CD14-positive monocyte (primary cell): Measurements from ENCODE around the gene HPS1. TPM values are rescaled to one million over a fixed set of nuclear protein-coding genes. Genes with fewer than 3 reads are reported as not detected.

Experiments
- DNase-seq, 3 donors: peaks; one replicate each; pipeline ENCODE4 v3.0.0-alpha.2; 2011 to 2022
- H2AFZ ChIP-seq: 2 replicates; pipeline ENCODE4 v1.6.0; 2012; ENCODE audit warnings: mild to moderate bottlenecking, low read depth, low read length, inconsistent platforms; ENCODE audit not compliant: insufficient read depth, poor library complexity, severe bottlenecking
- H3K27ac ChIP-seq, 2 donors: 1 replicate in 1 of 2; 2 replicates in 1 of 2; pipeline ENCODE4 v1.5.1; 2012 to 2013; ENCODE audit warnings: low read length in 2 of 2, control low read depth in 1 of 2, inconsistent platforms in 1 of 2, low read depth in 1 of 2, mild to moderate bottlenecking in 1 of 2
- H3K27me3 ChIP-seq, 2 donors: one replicate each; pipeline versions ENCODE4 v1.6.0 to v1.6.1; 2011 to 2013; ENCODE audit warnings: low read length in 2 of 2; ENCODE audit not compliant: control insufficient read depth in 2 of 2, insufficient read depth in 2 of 2
- H3K36me3 ChIP-seq, 2 donors: replicated peaks in 1 of 2; 1 replicate in 1 of 2; 2 replicates in 1 of 2; pipeline versions ENCODE4 v1.5.1 to v1.6.1; 2012 to 2013; ENCODE audit warnings: low read length in 2 of 2, control low read depth in 1 of 2, inconsistent platforms in 1 of 2, mild to moderate bottlenecking in 1 of 2; ENCODE audit not compliant: insufficient read depth in 2 of 2, control insufficient read depth in 1 of 2
- H3K4me1 ChIP-seq, 2 donors: 1 replicate in 1 of 2; 2 replicates in 1 of 2; pipeline versions ENCODE4 v1.5.1 to v1.6.1; 2012 to 2013; ENCODE audit warnings: low read length in 2 of 2, control low read depth in 1 of 2, inconsistent platforms in 1 of 2, mild to moderate bottlenecking in 1 of 2, moderate library complexity in 1 of 2; ENCODE audit not compliant: insufficient read depth in 2 of 2, control insufficient read depth in 1 of 2
- H3K4me2 ChIP-seq: replicated peaks from 2 replicates; pipeline ENCODE3; 2012; ENCODE audit warnings: low read length, moderate library complexity, mild to moderate bottlenecking; ENCODE audit not compliant: poor library complexity, severe bottlenecking; ENCODE audit errors: extremely low read depth
- H3K4me3 ChIP-seq, 3 experiments: fragments of 200-600 bp in 1 of 3; sonication (generic) in 1 of 3; replicated peaks in 1 of 3; 1 replicate in 2 of 3; 2 replicates in 1 of 3; pipeline ENCODE4 v1.5.1; 2011 to 2013; ENCODE audit warnings: low read length in 3 of 3, mild to moderate bottlenecking in 3 of 3, control low read depth in 2 of 3, low read depth in 2 of 3, inconsistent platforms in 1 of 3, moderate library complexity in 1 of 3
- H3K79me2 ChIP-seq: 2 replicates; pipeline ENCODE4 v1.6.0; 2012; ENCODE audit warnings: mild to moderate bottlenecking, control low read depth, inconsistent platforms, low read length, moderate library complexity; ENCODE audit not compliant: insufficient read depth
- H3K9ac ChIP-seq: 2 replicates; pipeline ENCODE4 v1.6.0; 2017; ENCODE audit warnings: low read length, mild to moderate bottlenecking; ENCODE audit not compliant: insufficient read depth, poor library complexity, severe bottlenecking
- H3K9me3 ChIP-seq, 2 donors: replicated peaks in 1 of 2; 1 replicate in 1 of 2; 2 replicates in 1 of 2; pipeline versions ENCODE4 v1.5.1 to v1.6.1; 2012 to 2013; ENCODE audit warnings: low read length in 2 of 2, control low read depth in 1 of 2; ENCODE audit not compliant: control insufficient read depth in 1 of 2, insufficient read depth in 1 of 2
- H4K20me1 ChIP-seq: 2 replicates; pipeline ENCODE4 v1.6.0; 2012; ENCODE audit warnings: mild to moderate bottlenecking, low read length, control low read depth, moderate library complexity; ENCODE audit not compliant: insufficient read depth
- H3K27ac Mint-ChIP-seq, 7 donors: one replicate each; pipeline ENCODE4 v1.8.0; 2020; ENCODE audit warnings: mild to moderate bottlenecking in 7 of 7, mixed read lengths in 7 of 7, moderate library complexity in 6 of 7, inconsistent platforms in 2 of 7
- H3K27me3 Mint-ChIP-seq, 3 donors: one replicate each; pipeline ENCODE4 v1.8.0; 2021 to 2022; ENCODE audit warnings: low read depth in 3 of 3, mild to moderate bottlenecking in 3 of 3, mixed read lengths in 3 of 3, moderate library complexity in 3 of 3, inconsistent platforms in 1 of 3
- H3K36me3 Mint-ChIP-seq, 2 donors: one replicate each; pipeline ENCODE4 v1.8.0; 2020; ENCODE audit warnings: mixed read lengths in 2 of 2, inconsistent platforms in 1 of 2, mild to moderate bottlenecking in 1 of 2
- H3K4me1 Mint-ChIP-seq: one replicate; pipeline ENCODE4 v1.8.0; 2020; ENCODE audit warnings: mild to moderate bottlenecking, mixed read lengths
- H3K4me3 Mint-ChIP-seq, 2 donors: one replicate each; pipeline ENCODE4 v1.8.0; 2020; ENCODE audit warnings: mild to moderate bottlenecking in 2 of 2, mixed read lengths in 2 of 2, moderate library complexity in 1 of 2
- H3K9me3 Mint-ChIP-seq, 7 donors: one replicate each; pipeline ENCODE4 v1.8.0; 2020 to 2022; ENCODE audit warnings: mixed read lengths in 7 of 7, mild to moderate bottlenecking in 6 of 7, moderate library complexity in 6 of 7, inconsistent platforms in 2 of 7
- WGBS: methylation state at CpG from one replicate; pipeline ENCODE4 v1.1.5; 2013; ENCODE audit warnings: missing lambda C conversion rate; ENCODE audit not compliant: insufficient coverage; 5-methylcytosine and 5-hydroxymethylcytosine counted together
- intact Hi-C, 2 donors: fragments of 100-400 bp; cut with micrococcal nuclease; formaldehyde crosslinking; loops; one replicate each; pipeline versions ENCODE4 v1.15.0 to v1.15.1; 2023
- polyA plus RNA-seq, 3 donors: library from polyadenylated mRNA; depleted of rRNA in 1 of 3; unstranded in 2 of 3; stranded (reverse) in 1 of 3; fragments of 300-500 nt in 2 of 3; fragments of >200 nt in 1 of 3; fragmentation: Illumina TruSeq in 2 of 3; gene quantifications; 1 replicate in 2 of 3; 2 replicates in 1 of 3; pipeline ENCODE4 v1.2.3, GENCODE V29; 2012 to 2021
- TF ChIP-seq, protein P1 (sequence below): fragments of 200-600 bp; IDR thresholded peaks from one replicate; pipeline ENCODE4 v1.8.0; 2022; ENCODE audit warnings: antibody characterized with exemption, mild to moderate bottlenecking

The HPS1 gene
- polyA plus RNA-seq, 3 donors, result 73.0 to 135 (median 85.2) TPM

DNA sequence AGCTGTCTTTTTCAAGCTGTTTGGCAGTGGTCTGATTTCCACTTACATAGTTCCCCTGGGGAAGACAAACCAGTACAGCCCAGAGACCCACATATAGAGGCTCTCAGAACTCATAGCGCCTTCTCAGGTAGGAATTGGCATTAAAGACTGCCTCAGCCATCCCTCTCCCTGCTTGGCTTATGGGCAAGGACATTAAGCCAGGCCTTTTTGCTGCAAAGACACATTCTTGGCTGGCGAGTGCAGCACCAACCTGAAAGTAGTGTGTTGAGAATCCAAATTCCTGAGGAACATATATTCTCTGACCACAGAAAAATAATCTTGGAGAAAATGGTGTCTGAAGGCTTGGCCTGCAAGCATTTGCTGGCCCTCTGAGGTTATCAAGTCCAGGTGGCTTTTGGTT lies 39.2 kb upstream of the HPS1 start:
- Mint-ChIP-seq H3K27me3 (peaks cover 1 to 4% (median 2%) of the 10 kb centered on the region in 3 donors), H3K27ac (no peak overlapping the region), H3K4me1 (peaks cover 3% of the 10 kb centered on the region), H3K36me3 (no peaks in the 10 kb centered on the region), H3K9me3 (peaks cover 0 to 3% (median 2%) of the 10 kb centered on the region in 7 donors), H3K4me3 (no peak overlapping the region)
- TF ChIP-seq, protein P1, sequence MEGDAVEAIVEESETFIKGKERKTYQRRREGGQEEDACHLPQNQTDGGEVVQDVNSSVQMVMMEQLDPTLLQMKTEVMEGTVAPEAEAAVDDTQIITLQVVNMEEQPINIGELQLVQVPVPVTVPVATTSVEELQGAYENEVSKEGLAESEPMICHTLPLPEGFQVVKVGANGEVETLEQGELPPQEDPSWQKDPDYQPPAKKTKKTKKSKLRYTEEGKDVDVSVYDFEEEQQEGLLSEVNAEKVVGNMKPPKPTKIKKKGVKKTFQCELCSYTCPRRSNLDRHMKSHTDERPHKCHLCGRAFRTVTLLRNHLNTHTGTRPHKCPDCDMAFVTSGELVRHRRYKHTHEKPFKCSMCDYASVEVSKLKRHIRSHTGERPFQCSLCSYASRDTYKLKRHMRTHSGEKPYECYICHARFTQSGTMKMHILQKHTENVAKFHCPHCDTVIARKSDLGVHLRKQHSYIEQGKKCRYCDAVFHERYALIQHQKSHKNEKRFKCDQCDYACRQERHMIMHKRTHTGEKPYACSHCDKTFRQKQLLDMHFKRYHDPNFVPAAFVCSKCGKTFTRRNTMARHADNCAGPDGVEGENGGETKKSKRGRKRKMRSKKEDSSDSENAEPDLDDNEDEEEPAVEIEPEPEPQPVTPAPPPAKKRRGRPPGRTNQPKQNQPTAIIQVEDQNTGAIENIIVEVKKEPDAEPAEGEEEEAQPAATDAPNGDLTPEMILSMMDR, result no peak
- H3K9ac ChIP-seq, result no peak overlapping the region
- no peak overlapping the region for H3K4me3 ChIP-seq
- DNase-seq, result no peak
- H3K27me3 ChIP-seq, result no peaks in the 10 kb centered on the region
- H3K9me3 ChIP-seq, result no peaks in the 10 kb centered on the region
- intact Hi-C loops, result no loop called here
- H3K27ac ChIP-seq, result no peak overlapping the region
- H3K36me3 ChIP-seq, result no peaks in the 10 kb centered on the region
- no peaks in the 10 kb centered on the region for H4K20me1 ChIP-seq
- WGBS, result 80% methylated on average over 1 of the region's 2 CpGs
- H3K4me2 ChIP-seq, result no peak overlapping the region
- no peaks in the 10 kb centered on the region for H3K79me2 ChIP-seq
- no peak overlapping the region for H2AFZ ChIP-seq
- no peaks in the 10 kb centered on the region for H3K4me1 ChIP-seq

DNA sequence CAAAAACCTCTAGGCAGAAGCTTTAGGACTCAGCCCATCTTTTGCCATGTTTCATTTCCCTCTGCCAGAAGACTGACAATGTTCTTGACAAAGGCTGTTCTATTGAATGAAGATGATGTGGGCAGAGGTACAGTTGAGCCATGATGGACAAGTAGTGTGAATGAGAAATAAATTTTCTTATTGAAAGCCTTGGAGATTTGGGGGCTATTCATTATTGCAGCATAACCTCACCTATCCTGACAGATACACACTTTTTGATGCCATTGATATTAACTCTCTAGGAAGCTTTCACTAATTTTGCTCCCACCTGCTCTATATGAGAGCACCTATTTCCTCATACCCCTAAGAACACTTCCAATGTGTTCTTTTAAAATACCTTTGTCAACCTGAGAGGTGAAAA lies 36.9 kb upstream of the HPS1 start:
- Histone ChIP-seq H3K9me3 (no peaks in the 10 kb centered on the region), H3K27ac (no peak overlapping the region), H3K4me2 (no peak overlapping the region), H3K79me2 (no peaks in the 10 kb centered on the region), H3K4me1 (no peaks in the 10 kb centered on the region), H4K20me1 (no peaks in the 10 kb centered on the region), H3K9ac (no peak overlapping the region), H3K4me3 (no peak overlapping the region), H3K36me3 (no peaks in the 10 kb centered on the region), H2AFZ (no peak overlapping the region), H3K27me3 (no peaks in the 10 kb centered on the region)
- H3K27ac Mint-ChIP-seq, result no peak overlapping the region
- intact Hi-C loops, result no loop called here
- H3K27me3 Mint-ChIP-seq, result peaks cover 2 to 5% (median 3%) of the 10 kb centered on the region in 3 donors
- TF ChIP-seq, protein P1, result no peak
- no peak for DNase-seq
- no peaks in the 10 kb centered on the region for H3K4me1 Mint-ChIP-seq
- peaks cover 0 to 3% (median 1%) of the 10 kb centered on the region in 7 donors for H3K9me3 Mint-ChIP-seq
- no peaks in the 10 kb centered on the region for H3K36me3 Mint-ChIP-seq
- H3K4me3 Mint-ChIP-seq, result no peak overlapping the region
